ENCODE data around the gene TBL1Y.
"Not testable (repeated sequence)": the region's sequence is repeated elsewhere in the genome, so short reads cannot be mapped to it uniquely, and the experiment has no call there.

DNA sequence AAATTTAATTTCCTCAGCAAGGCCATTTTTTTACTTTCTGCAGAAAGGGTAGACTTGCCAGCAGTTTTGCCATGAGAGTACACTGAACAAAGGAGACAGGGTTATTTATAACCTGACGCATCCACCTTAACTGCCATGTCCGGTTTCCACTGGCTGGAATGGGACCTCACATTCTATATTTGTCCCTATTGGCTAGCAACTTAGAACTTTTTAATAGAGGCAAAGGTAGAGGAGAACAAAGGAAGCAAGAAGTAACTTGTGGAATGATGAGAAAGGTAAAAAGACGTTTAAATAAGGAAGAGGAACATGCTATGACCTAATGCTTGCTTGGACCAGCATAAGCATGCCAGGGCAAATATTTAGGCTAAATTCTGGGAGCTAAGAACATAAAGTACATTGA is 142.0 kb downstream of the TBL1Y start:
- TF ChIP-seq CTCF (CRISPR knock-in tag; IDR thresholded peaks at IDR 0.05); SP4 (CRISPR knock-in tag; IDR thresholded peaks at IDR 0.05); ZZZ3 (CRISPR knock-in tag; IDR thresholded peaks at IDR 0.05; ENCODE audit: borderline replicate concordance); ZNF724P (CRISPR knock-in tag; IDR thresholded peaks at IDR 0.05; ENCODE audit: borderline replicate concordance): not testable (repeated sequence)
- TF ChIP-seq, protein P1, sequence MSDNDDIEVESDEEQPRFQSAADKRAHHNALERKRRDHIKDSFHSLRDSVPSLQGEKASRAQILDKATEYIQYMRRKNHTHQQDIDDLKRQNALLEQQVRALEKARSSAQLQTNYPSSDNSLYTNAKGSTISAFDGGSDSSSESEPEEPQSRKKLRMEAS (IDR thresholded peaks at IDR 0.05), result not testable (repeated sequence)
- TF ChIP-seq, protein P2, sequence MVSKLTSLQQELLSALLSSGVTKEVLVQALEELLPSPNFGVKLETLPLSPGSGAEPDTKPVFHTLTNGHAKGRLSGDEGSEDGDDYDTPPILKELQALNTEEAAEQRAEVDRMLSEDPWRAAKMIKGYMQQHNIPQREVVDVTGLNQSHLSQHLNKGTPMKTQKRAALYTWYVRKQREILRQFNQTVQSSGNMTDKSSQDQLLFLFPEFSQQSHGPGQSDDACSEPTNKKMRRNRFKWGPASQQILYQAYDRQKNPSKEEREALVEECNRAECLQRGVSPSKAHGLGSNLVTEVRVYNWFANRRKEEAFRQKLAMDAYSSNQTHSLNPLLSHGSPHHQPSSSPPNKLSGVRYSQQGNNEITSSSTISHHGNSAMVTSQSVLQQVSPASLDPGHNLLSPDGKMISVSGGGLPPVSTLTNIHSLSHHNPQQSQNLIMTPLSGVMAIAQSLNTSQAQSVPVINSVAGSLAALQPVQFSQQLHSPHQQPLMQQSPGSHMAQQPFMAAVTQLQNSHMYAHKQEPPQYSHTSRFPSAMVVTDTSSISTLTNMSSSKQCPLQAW (CRISPR knock-in tag; IDR thresholded peaks at IDR 0.05), result not testable (repeated sequence)

All from HepG2 (cell line).